SK-N-DZ (cell line): ENCODE results near the gene ARHGAP26.

Source experiments
- DNase-seq: peaks from one replicate; pipeline ENCODE4 v3.0.0-alpha.2; 2015; ENCODE audit warnings: low spot score

ARHGAP26 gene

DNA sequence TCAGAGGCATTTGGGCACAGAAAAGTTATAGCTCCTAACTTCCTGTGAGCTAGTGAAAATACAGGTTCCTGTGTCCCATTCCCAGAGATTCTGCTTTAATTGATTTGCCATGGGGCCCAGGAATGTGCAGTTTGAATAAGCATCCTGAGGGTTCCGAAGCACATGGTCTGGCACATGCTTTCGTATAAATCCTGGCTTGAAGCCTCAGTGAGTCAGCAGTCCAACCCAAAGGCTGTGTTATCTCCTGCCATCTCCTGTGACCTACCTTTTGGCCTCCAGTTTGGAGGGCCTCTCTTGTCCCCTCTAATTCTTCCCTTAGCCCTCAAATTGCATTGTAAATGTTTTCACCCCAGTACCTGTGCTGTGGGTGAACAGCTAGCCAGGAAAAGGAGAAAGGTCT is 449.5 kb downstream of the ARHGAP26 start:
- DNase-seq, result no peak

DNA sequence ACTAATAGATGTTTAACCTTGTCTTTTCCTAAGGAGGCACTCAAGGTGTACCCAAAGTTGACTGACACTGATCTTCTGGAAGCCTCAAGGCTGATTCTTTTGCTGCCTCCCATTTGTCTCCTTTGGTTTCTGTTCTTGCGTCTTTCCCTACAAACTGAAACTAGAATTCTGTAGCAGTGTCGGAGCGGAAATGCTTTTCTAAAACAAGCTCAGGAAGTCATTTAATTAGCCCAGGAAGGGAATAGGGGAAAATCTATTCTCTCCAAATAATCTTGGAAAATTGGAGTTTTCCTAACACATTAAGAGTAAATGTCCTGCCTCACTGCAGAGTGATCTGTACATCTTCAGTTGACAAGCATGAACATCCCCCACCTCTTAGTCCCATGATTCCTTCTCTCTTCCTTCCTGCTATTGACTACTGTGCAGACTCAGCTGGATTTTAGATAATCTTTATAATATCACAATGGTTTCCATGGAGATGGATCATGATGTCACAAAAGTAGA is 450.6 kb downstream of the ARHGAP26 start:
- no peak for DNase-seq

DNA sequence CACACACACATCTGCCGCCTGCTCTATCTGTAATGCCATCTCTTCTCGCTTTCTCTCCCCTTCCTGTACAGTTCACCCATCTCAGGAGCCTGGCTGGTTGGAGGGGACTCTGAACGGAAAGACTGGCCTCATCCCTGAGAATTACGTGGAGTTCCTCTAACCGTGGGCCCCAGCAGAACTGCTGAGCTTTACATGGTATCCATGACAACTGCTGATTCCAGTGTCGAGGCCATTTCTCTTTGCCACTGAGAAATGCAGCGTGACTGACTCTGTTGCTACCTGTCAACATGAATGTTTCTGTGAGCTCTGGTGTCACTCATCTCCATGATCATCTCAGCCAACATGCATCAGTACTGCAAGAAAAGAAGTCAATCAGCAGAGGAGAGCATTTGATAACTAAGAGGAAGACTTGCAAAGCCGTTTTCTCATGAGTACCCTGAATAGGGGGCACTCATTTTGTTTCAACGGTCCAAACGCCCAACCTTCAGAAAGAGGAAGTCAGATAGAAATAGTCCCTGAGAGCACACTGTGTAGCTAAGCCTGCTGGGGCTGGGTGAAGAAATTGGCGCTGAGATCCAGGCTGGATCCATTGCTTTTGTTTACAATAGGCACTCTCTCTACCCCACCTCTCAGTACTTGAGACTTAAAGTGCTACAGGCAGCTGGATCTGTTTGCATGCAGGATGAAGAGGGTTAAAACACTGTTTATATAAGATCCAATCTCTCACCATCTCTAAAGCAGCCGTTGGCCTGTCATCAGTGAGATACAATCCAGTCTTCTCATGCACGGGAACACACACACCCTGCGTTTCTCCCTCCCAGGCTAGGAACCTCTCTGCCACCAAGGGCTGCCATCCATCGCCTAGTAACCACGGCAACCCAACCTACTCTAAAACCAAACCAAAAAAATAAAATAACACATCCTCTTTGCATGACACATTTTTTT is 452.4 kb downstream of the ARHGAP26 start:
- DNase-seq, result peak; percentile 94

DNA sequence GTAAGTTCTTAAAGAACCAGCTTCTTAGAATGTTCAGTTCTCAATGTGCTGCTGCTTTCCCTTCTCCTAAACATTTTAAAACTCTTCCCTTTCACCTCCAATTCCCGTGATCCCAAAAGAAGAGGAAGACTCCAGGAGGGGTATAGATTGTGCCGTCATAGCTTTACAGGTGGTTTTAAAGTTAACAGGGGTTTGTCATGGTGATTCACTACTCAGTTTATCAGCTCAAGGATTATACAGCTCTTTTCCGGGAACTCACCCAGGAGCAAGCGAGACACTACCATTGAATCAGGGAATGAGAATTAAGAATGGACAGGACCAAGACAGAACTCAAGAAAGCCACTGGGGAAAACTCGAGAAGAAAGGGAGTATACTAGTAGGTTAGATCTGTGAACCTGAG is 454.5 kb downstream of the ARHGAP26 start:
- DNase-seq, result no peak

DNA sequence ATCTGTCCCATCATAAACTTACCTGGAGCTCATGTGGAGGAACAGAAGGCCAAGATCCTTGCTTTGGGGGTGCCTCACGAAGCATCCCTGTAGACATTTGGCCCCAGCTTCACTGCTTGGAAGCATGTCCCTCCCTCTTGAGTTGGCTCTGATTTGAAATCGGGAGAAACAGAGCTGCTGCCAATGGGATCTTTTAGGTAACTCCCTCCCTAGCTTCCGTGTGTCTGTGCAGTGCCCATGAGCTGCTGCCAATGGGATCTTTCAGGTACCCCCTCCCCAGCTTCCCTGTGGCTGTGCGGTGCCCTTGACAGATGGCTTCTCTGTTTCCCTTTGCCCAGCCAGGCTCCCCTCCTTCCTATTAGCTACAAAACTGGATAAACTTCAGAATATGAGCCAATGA is 455.3 kb downstream of the ARHGAP26 start:
- no peak for DNase-seq

DNA sequence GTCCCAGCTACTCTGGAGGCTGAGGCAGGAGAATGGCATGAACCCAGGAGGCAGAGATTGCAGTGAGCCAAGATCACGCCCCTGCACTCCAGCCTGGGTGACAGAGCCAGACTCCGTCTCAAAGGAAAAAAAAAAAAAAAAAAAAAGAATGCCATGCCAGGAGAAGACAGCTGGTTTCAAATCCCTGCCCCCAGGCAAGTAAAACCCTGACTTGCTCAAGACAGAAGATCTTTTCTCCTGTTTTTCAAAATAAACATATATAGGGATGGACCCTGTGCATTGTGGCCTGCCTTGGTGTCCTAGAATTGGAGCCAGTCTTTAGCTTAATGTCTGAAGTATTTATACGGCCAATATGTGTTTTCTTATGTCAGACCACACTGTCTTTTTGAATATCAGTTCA is 456.2 kb downstream of the ARHGAP26 start:
- no peak for DNase-seq

DNA sequence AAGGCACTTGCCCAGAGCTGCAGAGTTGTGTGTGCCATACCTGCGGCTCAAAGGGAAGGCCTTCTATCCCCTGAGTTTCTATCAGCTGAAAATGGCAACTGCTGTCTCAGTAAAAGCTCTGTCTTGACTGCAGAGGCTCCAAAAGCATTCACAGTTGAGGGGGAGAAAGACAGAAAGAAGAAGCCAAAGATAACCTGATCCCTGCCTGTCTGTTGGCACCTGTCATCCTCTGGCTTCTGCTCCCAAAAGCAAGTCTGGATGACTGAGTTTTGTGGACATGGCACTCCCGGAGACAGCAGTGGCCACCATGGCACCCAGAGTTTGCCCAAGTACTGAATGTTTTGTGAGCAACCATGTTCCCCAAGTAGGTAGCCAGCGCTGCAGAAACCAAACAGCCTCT is 456.7 kb downstream of the ARHGAP26 start:
- no peak for DNase-seq

DNA sequence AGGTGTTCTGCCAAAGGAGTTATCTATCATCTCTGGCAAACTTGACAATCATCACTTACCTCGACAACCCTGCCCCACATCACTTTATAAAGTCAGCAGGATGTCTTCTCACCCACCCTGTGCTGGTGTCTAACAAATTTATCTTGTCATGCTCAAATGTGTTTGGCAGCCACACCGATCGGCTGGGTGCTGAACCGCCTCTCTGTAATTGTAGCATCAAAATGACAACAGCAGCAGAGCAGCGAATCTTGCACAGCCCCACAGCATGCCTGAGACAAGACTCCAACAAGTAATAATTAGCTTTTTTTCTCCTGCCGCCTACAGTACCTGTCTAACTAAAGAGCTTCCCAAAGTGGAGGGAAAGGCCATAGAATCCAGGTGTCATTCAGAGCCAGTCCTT is 457.1 kb downstream of the ARHGAP26 start:
- no peak for DNase-seq

DNA sequence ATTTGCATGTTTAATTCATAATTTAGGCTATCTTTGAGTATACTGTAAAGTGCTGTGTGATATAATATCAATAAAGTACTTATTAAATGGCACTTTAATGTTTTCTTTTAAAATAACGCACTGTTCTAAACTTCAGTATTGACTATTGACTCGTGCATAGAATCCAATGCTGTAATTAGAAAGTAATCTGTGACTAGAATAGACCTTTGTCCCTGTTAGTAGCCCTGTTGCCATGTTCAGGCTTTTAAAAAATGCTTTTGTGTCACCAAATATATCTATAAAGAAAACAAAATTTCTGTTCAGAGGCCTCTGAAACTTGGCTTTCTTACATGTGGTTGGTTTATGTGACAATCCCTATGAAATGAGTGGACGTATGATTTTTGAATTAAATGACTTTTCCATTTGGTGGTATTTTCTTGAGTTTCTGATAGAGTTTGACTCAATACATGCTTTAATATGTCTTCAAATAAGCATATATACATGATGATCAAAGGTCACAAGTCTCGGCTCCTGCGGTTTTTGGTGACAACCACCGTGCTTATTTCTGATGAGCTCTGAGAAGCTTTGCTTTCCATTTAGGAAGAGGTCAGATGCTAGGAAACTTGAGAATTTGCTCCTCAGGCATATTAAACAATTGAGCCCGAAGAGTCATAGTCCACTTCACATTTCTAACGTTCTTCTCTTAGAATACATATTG is 458.6 kb downstream of the ARHGAP26 start:
- no peak for DNase-seq

DNA sequence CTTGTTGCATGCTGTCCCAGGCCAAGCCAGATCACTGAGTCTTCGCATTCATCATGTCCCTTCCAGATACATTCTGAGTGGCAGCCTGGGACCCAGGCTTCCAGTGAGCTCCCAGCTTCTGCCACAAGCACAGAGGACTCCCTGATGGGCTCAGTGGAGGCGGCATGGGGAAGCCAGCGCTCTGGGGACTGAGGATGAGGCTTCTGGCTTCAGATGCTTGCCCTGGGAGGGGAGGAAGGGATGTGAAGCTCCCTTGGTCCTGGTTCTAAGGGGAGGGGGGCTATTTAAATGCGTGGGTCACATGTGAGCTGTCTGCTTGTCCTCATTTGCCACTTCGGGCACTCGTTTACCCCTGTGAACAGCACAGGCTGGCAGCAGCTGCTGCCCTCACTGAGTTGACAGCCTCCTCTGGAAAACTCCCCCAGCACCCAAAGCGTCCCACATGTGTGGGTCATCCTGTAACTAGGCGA is 459.3 kb downstream of the ARHGAP26 start:
- DNase-seq, result no peak

DNA sequence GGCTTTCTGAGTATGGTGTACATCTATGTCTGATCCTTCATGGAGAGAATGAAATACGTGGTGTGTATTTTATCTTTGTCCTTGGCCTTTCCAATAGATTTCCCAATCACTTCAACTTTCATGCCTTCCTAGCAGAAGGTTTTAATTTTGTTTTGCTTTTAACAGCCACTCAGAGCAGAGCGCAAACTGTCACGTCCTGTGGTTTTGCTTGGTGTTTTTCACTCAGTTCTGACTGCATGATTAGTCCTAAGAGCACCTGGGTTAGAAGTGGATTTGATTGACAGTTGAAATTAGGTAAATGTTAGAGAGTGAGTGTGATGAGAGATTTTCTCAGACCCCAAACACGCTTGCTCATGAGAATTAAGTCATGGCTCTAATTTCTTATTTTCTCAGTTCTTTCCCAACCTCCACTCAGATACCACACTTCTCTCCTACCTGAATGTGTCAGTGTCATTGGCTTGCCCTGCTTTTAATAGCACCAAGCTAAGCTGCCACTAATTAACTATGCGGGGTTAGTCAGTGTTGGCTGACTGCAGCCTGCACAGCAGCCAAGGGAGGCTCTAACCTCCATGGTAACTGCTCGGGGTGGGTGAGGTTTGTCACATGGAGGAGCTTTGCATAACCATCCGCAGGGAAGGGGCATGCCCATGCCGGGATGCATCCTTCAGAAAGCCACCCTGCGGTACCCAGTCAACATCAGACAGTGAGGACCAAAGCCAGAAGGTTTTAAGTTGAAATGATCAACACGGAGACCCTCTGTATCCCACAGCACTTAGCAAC is 459.9 kb downstream of the ARHGAP26 start:
- DNase-seq, result no peak

DNA sequence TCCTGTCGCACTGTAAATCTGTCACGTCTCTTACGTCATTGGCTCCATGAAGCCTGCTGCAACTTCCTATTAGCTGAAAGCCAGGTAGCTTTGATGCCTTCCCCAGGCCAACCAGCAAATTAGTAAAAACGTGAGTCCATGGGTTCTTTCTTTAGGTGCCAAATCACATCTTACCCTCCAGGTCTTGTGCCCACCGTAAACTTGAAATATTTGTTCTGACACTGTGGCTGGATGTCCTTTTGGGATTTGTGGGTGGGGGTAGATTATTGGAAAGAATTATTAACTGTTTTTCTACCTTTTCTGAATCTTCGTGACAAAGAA is 460.5 kb downstream of the ARHGAP26 start:
- DNase-seq, result no peak

DNA sequence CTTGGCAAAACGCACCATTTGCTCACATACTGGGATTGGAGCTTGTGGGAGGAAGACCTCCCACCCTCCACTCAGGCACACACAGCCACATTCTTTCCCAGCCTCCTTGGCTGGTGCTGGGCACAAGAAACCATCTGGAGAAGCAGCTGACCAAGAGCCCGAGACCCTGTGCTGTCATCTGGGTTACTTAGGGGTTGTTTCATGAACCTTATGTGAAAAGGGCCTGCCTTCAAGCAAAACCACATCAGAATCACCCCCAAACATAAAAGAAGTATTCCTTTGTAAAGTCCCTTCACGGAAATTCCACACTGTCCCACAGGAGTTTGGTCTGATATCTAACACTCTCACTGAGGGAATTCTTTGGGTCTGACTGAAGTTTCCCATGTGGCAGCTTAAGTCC is 461.2 kb downstream of the ARHGAP26 start:
- DNase-seq, result no peak

DNA sequence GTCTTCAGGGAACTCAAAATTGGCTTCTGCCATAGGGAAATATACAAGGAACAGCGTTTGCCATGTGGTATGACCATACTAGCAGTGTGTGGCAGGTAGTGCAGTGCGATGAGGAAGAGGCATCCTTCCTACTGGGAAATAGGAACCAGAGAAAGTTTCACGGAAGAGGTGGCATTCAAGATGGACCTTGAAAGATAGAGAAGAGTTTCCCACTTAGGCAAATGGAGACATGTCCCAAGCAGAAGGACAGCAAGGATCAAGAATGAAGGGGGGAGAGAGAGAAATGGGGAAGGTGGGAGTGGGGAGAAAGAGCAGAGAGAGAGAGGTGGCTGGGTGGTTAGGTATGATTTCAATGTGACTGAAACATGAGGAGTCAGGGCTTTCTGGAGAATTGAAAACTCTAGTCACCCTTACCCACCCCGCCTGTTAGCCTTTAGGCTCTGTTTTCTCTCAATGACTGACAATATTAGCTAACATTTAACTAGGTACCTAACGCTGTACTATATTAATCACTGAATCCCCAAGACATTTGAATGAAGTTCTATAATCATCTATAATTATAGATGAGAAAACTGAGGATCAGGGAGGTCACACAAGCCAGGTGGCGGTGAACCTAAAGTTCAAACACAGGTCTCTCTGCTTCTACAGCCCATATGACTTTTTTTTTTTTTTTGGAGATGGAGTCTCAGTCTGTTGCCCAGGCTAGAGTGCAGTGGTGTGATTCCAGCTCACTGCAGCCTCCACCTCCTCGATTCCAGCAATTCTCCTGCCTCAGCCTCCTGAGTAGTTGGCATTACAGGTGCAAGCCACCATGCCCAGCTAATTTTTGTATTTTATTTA is 462.0 kb downstream of the ARHGAP26 start:
- DNase-seq, result no peak

DNA sequence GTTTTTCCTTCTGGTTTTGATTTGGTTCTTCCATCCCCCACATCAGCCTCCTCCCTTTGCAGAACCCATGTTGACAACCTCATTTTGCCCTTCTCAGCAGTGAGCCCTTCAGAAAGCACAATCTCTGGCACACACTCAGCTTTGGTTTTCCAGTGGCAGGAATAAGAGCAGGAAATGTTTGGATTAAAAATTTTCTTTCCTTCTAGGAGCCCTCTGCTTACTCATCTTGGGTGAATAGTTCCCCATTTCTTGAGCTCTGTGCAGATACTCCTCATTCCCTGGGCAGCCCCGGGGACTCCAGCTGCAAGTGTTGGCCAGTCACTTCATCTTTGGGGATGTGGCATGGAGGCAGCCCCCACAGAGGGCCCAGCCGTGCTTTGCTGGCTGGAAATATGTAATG is 462.9 kb downstream of the ARHGAP26 start:
- no peak for DNase-seq

DNA sequence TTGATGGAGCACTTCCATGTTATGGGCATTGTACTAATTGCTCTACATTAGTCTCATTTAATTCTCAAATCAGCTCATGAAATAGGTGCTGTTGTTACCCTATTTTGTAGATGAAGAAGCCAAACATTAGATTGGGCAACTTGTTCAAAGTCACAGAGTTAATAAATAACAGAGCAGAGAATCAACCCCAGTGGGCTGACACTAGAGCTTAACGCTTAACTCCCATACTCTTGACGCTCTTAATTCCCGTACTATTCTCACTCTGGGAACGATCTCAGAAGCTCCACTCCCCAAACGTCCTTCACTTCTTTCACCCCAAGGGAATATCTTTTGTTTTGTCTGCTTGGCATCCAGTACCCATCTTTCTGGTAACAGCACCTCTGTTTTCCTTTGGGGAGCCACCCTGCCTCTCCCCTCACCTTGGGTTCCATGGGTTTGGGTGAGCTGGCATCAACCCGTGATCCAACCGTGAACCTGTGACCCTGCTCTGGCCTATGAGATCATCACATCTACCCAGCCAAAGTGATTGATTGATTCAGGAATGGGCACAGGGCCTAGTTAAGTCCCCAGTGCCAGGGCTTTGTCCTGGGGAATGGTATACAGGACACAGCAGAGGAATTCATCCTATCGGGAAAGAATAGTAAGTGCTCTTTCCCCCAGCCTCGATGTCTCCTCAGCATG is 464.1 kb downstream of the ARHGAP26 start:
- DNase-seq, result no peak

DNA sequence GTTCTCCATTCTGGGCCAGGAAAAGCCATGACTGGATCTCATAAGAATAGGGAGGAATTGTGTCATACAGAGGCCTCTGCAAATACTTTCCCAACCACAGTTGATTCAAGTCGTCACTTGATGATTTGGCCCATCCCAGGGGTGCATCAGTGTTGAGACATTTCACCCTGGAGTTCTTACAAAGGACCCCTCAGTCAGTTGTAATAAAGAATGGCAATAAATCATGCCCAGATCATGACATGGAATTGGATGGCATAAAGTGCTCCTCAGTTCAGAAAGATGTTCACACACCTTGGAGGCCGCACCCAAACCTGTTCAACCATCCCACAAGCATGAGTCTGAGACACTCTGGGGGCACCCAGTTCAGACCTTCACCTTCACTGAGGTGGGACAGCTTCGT is 465.2 kb downstream of the ARHGAP26 start:
- no peak for DNase-seq

DNA sequence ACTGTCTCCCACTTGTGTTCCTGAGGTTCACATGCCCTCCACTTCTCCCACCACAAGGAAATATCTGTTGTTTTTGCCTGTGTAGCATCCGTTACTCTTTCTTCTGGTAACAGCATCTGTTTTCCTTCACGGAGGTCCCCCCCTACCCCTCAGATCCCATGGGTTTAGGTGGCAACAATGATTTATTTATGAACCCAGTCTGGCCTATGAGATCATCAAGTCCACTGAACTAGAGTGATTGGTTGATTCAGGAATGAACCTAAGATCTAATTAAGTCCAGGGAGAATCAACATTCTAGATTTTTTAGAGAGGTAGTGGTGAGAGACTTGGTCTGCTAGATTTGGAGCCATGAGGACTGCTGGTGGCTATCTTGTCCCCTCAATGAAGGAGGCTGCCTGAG is 466.5 kb downstream of the ARHGAP26 start:
- no peak for DNase-seq

DNA sequence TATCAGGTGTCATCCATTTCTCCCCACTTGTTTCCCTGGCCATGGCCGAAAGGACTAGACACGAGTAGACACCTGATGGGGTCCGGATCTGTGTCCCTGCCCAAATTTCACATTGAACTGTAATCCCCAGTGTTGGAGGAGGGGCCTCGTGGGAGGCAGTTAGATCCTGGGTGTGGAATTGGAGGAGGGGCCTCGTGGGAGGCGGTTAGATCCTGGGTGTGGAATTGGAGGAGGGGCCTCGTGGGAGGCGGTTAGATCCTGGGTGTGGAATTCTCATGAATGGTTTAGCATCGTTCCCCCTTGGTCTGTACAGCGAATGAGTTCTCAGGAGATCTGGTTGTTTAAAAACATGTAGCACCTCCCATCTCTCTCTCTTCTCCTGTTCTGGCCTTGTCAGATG is 467.5 kb downstream of the ARHGAP26 start:
- no peak for DNase-seq

DNA sequence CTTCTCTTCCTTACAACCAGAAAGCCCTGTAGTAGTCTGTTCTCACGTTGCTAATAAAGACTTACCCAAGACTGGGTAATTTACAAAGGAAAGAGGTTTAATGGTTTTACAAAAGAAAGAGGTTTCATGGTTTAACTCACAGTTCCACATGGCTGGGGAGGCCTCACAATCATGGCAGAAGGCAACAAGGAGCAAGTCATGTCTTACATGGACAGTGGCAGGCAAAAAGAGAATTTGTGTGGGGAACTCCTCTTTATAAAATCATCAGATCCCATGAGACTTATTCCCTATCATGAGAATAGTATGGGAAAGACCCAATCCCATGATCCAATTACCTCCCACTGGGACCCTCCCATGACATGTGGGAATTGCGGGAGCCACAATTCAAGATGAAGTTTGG is 468.4 kb downstream of the ARHGAP26 start:
- no peak for DNase-seq
